ENCODE data around the gene OAS2.

Gene OAS2

GRCh38 chr12:113059071-113059595, 80.8 kb downstream of the OAS2 start:
- no peak for DNase-seq (ENCODE audit: low read depth)

- no peak for DNase-seq (ENCODE audit: low read depth)
Measured at GRCh38 chr12:113060336-113060960, 82.1 kb downstream of the OAS2 start.

- DNase-seq (ENCODE audit: low read depth), result no peak
Measured at GRCh38 chr12:113061061-113061694, 82.9 kb downstream of the OAS2 start.
